Neural cell (in vitro differentiated cells): Measurements from ENCODE around the gene PCDHB5. TPM values are rescaled to one million over a fixed set of nuclear protein-coding genes. Genes with fewer than 3 reads are reported as not detected.
"Not testable (repeated sequence)": the region's sequence is repeated elsewhere in the genome, so short reads cannot be mapped to it uniquely, and the experiment has no call there.

Source experiments
- H2AFZ ChIP-seq: fragments of 200-600, 300-800 bp; sonication (generic), shearing (Covaris generic); 2 replicates; pipeline ENCODE4 v1.6.0; 2014; ENCODE audit warnings: low read depth, mild to moderate bottlenecking, antibody characterized with exemption, low read length, moderate library complexity
- H3F3A ChIP-seq: fragments of 200-600 bp; shearing (Covaris generic); 2 replicates; pipeline ENCODE4 v1.6.1; 2016; ENCODE audit warnings: mild to moderate bottlenecking, moderate library complexity, mixed read lengths, antibody characterized with exemption, low read length; ENCODE audit not compliant: insufficient read depth, poor library complexity, severe bottlenecking
- H3K27ac ChIP-seq: fragments of 200-600, 300-800 bp; sonication (generic), shearing (Covaris generic); 2 replicates; pipeline ENCODE4 v1.5.1; 2014; ENCODE audit warnings: mild to moderate bottlenecking, low read length, moderate library complexity
- H3K27me3 ChIP-seq: fragments of 300-800, 200-600 bp; sonication (generic), shearing (Covaris generic); 2 replicates; pipeline ENCODE4 v1.6.0; 2014; ENCODE audit warnings: mild to moderate bottlenecking, low read depth, low read length, moderate library complexity; ENCODE audit not compliant: insufficient read depth
- H3K36me3 ChIP-seq: fragments of 300-800, 200-600 bp; sonication (generic), shearing (Covaris generic); 2 replicates; pipeline ENCODE4 v1.5.1; 2014; ENCODE audit warnings: mild to moderate bottlenecking, antibody characterized with exemption, low read length, moderate library complexity; ENCODE audit not compliant: insufficient read depth
- H3K4me2 ChIP-seq: fragments of 300-800, 200-600 bp; sonication (generic), shearing (Covaris generic); 2 replicates; pipeline ENCODE4 v1.6.0; 2014; ENCODE audit warnings: mild to moderate bottlenecking, low read length
- H3K4me3 ChIP-seq: fragments of 300-800, 200-600 bp; sonication (generic), shearing (Covaris generic); 2 replicates; pipeline ENCODE4 v1.5.1; 2014; ENCODE audit warnings: mild to moderate bottlenecking, low read length, moderate library complexity
- H3K79me2 ChIP-seq: fragments of 200-600 bp; shearing (Covaris generic); replicated peaks from 2 replicates; pipeline ENCODE4 v1.6.0; 2014; ENCODE audit warnings: mild to moderate bottlenecking, low read length, moderate library complexity; ENCODE audit not compliant: insufficient read depth
- H3K9ac ChIP-seq: fragments of 300-800, 200-600 bp; sonication (generic), shearing (Covaris generic); 2 replicates; pipeline ENCODE4 v1.6.1; 2016; ENCODE audit warnings: mild to moderate bottlenecking, low read length, mixed read lengths
- H3K9me2 ChIP-seq: fragments of 200-600 bp; shearing (Covaris generic); 2 replicates; pipeline ENCODE4 v1.6.1; 2016; ENCODE audit warnings: mild to moderate bottlenecking, low read length, mixed read lengths; ENCODE audit not compliant: insufficient read depth
- H3K9me3 ChIP-seq: fragments of 200-600, 300-800 bp; sonication (generic), shearing (Covaris generic); 2 replicates; pipeline ENCODE4 v1.6.1; 2016; ENCODE audit warnings: mild to moderate bottlenecking, mixed run types, low read length, moderate library complexity, mixed read lengths
- H4K20me1 ChIP-seq: fragments of 200-600 bp; shearing (Covaris generic); 2 replicates; pipeline ENCODE4 v1.6.1; 2016; ENCODE audit warnings: mild to moderate bottlenecking, mixed run types; ENCODE audit not compliant: insufficient read depth
- EP300 ChIP-seq: fragments of 450-650 bp; conservative IDR thresholded peaks from 2 replicates; pipeline ENCODE4 v1.6.1; 2014; ENCODE audit warnings: antibody characterized with exemption, mild to moderate bottlenecking, moderate library complexity; ENCODE audit not compliant: poor library complexity, severe bottlenecking
- EZH2 ChIP-seq: fragments of 200-600, 300-800 bp; shearing (Covaris generic), sonication (generic); IDR thresholded peaks from 2 replicates; pipeline ENCODE4 v1.6.1; 2014; ENCODE audit warnings: antibody characterized with exemption, low read length, borderline replicate concordance, mild to moderate bottlenecking; ENCODE audit not compliant: insufficient read depth, poor library complexity, severe bottlenecking
- RAD21 ChIP-seq: fragments of 450-650 bp; conservative IDR thresholded peaks from 2 replicates; pipeline ENCODE4 v1.6.1; 2014; ENCODE audit warnings: antibody characterized with exemption, mild to moderate bottlenecking, moderate library complexity
- TAF1 ChIP-seq: IDR thresholded peaks from 2 replicates; pipeline ENCODE4 v1.6.1; 2012; ENCODE audit warnings: low read depth
- polyA plus RNA-seq: library from polyadenylated mRNA; depleted of rRNA; stranded (reverse); fragments of >200 nt; gene quantifications from 2 replicates; pipeline ENCODE4 v1.2.3, GENCODE V29; 2014
- TF ChIP-seq, protein P1 (sequence below): IDR thresholded peaks from 2 replicates; pipeline ENCODE4 v1.6.1; 2012; ENCODE audit warnings: borderline replicate concordance
- TF ChIP-seq, protein P2 (sequence below): fragments of 450-650 bp; IDR thresholded peaks from 2 replicates; pipeline ENCODE4 v1.5.1; 2014; ENCODE audit warnings: antibody characterized with exemption, mild to moderate bottlenecking, moderate library complexity; ENCODE audit not compliant: poor library complexity, severe bottlenecking

Gene PCDHB5
- polyA plus RNA-seq, 1 donor from 2014 or later: 4.7 TPM

DNA sequence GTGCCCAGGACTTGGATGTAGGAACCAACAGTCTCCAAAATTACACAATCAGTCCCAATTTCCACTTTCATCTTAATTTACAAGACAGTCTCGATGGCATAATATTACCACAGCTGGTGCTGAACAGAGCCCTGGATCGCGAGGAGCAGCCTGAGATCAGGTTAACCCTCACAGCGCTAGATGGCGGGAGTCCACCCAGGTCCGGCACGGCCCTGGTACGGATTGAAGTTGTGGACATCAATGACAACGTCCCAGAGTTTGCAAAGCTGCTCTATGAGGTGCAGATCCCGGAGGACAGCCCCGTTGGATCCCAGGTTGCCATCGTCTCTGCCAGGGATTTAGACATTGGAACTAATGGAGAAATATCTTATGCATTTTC, 39.8 kb upstream of the PCDHB5 start:
- peak overlapping the region; percentile 74 for H3K4me3 ChIP-seq
- no peaks in the 10 kb centered on the region for H3K9me2 ChIP-seq
- no peaks in the 10 kb centered on the region for H4K20me1 ChIP-seq
- TF ChIP-seq EZH2: no peak
- TF ChIP-seq, protein P1, sequence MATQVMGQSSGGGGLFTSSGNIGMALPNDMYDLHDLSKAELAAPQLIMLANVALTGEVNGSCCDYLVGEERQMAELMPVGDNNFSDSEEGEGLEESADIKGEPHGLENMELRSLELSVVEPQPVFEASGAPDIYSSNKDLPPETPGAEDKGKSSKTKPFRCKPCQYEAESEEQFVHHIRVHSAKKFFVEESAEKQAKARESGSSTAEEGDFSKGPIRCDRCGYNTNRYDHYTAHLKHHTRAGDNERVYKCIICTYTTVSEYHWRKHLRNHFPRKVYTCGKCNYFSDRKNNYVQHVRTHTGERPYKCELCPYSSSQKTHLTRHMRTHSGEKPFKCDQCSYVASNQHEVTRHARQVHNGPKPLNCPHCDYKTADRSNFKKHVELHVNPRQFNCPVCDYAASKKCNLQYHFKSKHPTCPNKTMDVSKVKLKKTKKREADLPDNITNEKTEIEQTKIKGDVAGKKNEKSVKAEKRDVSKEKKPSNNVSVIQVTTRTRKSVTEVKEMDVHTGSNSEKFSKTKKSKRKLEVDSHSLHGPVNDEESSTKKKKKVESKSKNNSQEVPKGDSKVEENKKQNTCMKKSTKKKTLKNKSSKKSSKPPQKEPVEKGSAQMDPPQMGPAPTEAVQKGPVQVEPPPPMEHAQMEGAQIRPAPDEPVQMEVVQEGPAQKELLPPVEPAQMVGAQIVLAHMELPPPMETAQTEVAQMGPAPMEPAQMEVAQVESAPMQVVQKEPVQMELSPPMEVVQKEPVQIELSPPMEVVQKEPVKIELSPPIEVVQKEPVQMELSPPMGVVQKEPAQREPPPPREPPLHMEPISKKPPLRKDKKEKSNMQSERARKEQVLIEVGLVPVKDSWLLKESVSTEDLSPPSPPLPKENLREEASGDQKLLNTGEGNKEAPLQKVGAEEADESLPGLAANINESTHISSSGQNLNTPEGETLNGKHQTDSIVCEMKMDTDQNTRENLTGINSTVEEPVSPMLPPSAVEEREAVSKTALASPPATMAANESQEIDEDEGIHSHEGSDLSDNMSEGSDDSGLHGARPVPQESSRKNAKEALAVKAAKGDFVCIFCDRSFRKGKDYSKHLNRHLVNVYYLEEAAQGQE: no peak
- TF ChIP-seq, protein P2, sequence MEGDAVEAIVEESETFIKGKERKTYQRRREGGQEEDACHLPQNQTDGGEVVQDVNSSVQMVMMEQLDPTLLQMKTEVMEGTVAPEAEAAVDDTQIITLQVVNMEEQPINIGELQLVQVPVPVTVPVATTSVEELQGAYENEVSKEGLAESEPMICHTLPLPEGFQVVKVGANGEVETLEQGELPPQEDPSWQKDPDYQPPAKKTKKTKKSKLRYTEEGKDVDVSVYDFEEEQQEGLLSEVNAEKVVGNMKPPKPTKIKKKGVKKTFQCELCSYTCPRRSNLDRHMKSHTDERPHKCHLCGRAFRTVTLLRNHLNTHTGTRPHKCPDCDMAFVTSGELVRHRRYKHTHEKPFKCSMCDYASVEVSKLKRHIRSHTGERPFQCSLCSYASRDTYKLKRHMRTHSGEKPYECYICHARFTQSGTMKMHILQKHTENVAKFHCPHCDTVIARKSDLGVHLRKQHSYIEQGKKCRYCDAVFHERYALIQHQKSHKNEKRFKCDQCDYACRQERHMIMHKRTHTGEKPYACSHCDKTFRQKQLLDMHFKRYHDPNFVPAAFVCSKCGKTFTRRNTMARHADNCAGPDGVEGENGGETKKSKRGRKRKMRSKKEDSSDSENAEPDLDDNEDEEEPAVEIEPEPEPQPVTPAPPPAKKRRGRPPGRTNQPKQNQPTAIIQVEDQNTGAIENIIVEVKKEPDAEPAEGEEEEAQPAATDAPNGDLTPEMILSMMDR: no peak
- H3K36me3 ChIP-seq: peaks cover 22% of the 10 kb centered on the region
- peaks cover 22% of the 10 kb centered on the region for H3K9me3 ChIP-seq
- H3K4me2 ChIP-seq: peak overlapping the region; percentile 56
- peak overlapping the region; percentile 35 for H2AFZ ChIP-seq
- H3K79me2 ChIP-seq: peaks cover 44% of the 10 kb centered on the region
- peak overlapping the region; percentile 97 for H3K27ac ChIP-seq
- H3K9ac ChIP-seq: peak overlapping the region; percentile 92
- H3K27me3 ChIP-seq: no peaks in the 10 kb centered on the region
- H3F3A ChIP-seq: peaks cover 4% of the 10 kb centered on the region

DNA sequence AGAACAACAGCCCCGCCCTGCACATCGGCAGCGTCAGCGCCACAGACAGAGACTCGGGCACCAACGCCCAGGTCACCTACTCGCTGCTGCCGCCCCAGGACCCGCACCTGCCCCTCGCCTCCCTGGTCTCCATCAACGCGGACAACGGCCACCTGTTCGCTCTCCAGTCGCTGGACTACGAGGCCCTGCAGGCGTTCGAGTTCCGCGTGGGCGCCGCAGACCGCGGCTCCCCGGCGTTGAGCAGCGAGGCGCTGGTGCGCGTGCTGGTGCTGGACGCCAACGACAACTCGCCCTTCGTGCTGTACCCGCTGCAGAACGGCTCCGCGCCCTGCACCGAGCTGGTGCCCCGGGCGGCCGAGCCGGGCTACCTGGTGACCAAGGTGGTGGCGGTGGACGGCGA, 38.8 kb upstream of the PCDHB5 start:
- H2AFZ ChIP-seq, H3K4me2 ChIP-seq, H3K27ac ChIP-seq, H3K27me3 ChIP-seq, H3F3A ChIP-seq, H3K9ac ChIP-seq, H3K9me2 ChIP-seq, H4K20me1 ChIP-seq: not testable (repeated sequence)
- peak overlapping the region; percentile 74 for H3K4me3 ChIP-seq
- peaks cover 31% of the 10 kb centered on the region for H3K36me3 ChIP-seq
- peaks cover 52% of the 10 kb centered on the region for H3K79me2 ChIP-seq
- H3K9me3 ChIP-seq: peaks cover 32% of the 10 kb centered on the region

DNA sequence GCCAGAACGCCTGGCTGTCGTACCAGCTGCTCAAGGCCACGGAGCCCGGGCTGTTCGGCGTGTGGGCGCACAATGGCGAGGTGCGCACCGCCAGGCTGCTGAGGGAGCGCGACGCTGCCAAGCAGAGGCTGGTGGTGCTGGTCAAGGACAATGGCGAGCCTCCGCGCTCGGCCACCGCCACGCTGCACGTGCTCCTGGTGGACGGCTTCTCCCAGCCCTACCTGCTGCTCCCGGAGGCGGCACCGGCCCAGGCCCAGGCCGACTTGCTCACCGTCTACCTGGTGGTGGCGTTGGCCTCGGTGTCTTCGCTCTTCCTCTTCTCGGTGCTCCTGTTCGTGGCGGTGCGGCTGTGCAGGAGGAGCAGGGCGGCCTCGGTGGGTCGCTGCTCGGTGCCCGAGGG, 38.4 kb upstream of the PCDHB5 start:
- not testable (repeated sequence) for H2AFZ ChIP-seq, H3K9me2 ChIP-seq, H4K20me1 ChIP-seq, H3K27ac ChIP-seq, H3K9ac ChIP-seq, H3F3A ChIP-seq, H3K27me3 ChIP-seq, H3K4me2 ChIP-seq, H3K4me3 ChIP-seq
- H3K9me3 ChIP-seq: peaks cover 36% of the 10 kb centered on the region
- H3K36me3 ChIP-seq: peaks cover 35% of the 10 kb centered on the region
- H3K79me2 ChIP-seq: peaks cover 55% of the 10 kb centered on the region

DNA sequence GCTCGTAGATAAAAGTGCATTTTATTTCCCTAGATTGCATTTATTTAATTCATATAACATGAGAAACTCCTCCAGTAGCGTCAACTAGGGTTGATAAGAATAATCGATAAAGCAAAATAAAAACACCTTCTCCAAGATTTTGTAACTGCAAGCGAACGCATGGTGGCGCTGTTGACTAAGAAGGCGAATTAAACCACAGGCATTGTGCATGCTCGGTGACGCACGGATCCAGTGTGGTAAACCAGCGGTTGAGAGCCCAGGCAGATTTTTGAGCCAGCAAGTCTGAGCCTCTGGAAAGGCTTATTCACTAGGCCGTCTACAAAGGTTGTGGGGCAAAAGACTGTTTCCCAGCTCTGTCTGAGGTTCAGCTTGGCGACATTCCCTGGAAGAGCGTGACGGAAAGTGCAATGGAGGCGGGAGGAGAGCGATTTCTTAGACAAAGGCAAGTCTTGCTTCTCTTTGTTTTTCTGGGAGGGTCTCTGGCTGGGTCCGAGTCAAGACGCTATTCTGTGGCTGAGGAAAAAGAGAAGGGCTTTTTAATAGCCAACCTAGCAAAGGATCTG, 34.7 kb upstream of the PCDHB5 start, which contains the start of gene PCDHB3:
Gene PCDHB3, plus strand, starts transcription at position 231 of the 563 bp plus-strand sequence. Its CDS starts 177 bp downstream, at position 408.
- H3K9me3 ChIP-seq: peaks cover 47% of the 10 kb centered on the region
- peak within 1 kb of the TSS; percentile 3 for H3K4me2 ChIP-seq
- H3K27me3 ChIP-seq: no peaks in the 10 kb centered on the region
- H3K4me3 ChIP-seq: peak within 1 kb of the TSS; percentile 49
- peaks cover 2% of the 10 kb centered on the region for H3F3A ChIP-seq
- H3K27ac ChIP-seq: no peak within 1 kb of the TSS
- no peaks in the 10 kb centered on the region for H4K20me1 ChIP-seq
- H3K9ac ChIP-seq: no peak within 1 kb of the TSS
- no peak within 1 kb of the TSS for H2AFZ ChIP-seq
- peaks cover 45% of the 10 kb centered on the region for H3K36me3 ChIP-seq
- TF ChIP-seq, protein P2: no peak
- TF ChIP-seq RAD21: no peak
- TF ChIP-seq EZH2: no peak
- no peak for TF ChIP-seq EP300
- TF ChIP-seq TAF1: no peak
- TF ChIP-seq, protein P1: no peak
- no peaks in the 10 kb centered on the region for H3K9me2 ChIP-seq
- H3K79me2 ChIP-seq: peaks cover 65% of the 10 kb centered on the region
